HepG2 (cell line): Measurements from ENCODE around the gene DOC2A. TPM values are rescaled to one million over a fixed set of nuclear protein-coding genes. Genes with fewer than 3 reads are reported as not detected.

ENCODE experiments used
- AKAP8 ChIP-seq: sonication (generic); formaldehyde crosslinking; IDR thresholded peaks from 2 replicates; pipeline ENCODE4 v1.5.1; 2020; ENCODE audit warnings: mild to moderate bottlenecking, missing genetic modification reagents
- ARID2 ChIP-seq: sonication (generic); formaldehyde crosslinking; IDR thresholded peaks from 2 replicates; pipeline ENCODE4 v1.8.1; 2022; ENCODE audit warnings: mild to moderate bottlenecking, missing genetic modification reagents, borderline replicate concordance
- EED ChIP-seq: sonication (generic); formaldehyde crosslinking; IDR thresholded peaks from 2 replicates; pipeline ENCODE4 v1.5.0; 2020; ENCODE audit warnings: mild to moderate bottlenecking, missing genetic modification reagents
- FOXA1 ChIP-seq, 2 experiments: fragments of 450-650 bp in 1 of 2; sonication (generic) in 1 of 2; formaldehyde crosslinking in 1 of 2; IDR thresholded peaks; 2 replicates each; pipeline versions ENCODE4 v1.4.0 to v1.6.1; 2016 to 2020; ENCODE audit warnings: missing genetic modification reagents in 1 of 2
- KLF16 ChIP-seq, 2 experiments: sonication (generic) in 1 of 2; formaldehyde crosslinking in 1 of 2; IDR thresholded peaks; 2 replicates each; pipeline versions ENCODE4 v1.6.1 to v1.8.0; 2016 to 2023; ENCODE audit warnings: missing genetic modification reagents in 2 of 2, missing compliant biosample characterization in 1 of 2
- MIER3 ChIP-seq: IDR thresholded peaks from 2 replicates; pipeline ENCODE4 v1.6.1; 2016; ENCODE audit warnings: missing compliant biosample characterization, borderline replicate concordance
- MTF2 ChIP-seq: sonication (generic); formaldehyde crosslinking; IDR thresholded peaks from 2 replicates; pipeline ENCODE4 v1.5.0; 2020; ENCODE audit warnings: missing genetic modification reagents, borderline replicate concordance
- NAIF1 ChIP-seq: sonication (generic); formaldehyde crosslinking; IDR thresholded peaks from 2 replicates; pipeline ENCODE4 v1.5.0; 2020; ENCODE audit warnings: mild to moderate bottlenecking, missing genetic modification reagents, borderline replicate concordance
- PAWR ChIP-seq: sonication (generic); formaldehyde crosslinking; IDR thresholded peaks from 2 replicates; pipeline ENCODE4 v1.4.0; 2020; ENCODE audit warnings: missing genetic modification reagents, mild to moderate bottlenecking, borderline replicate concordance
- PRMT3 ChIP-seq: sonication (generic); formaldehyde crosslinking; IDR thresholded peaks from 2 replicates; pipeline ENCODE4 v1.8.1; 2022; ENCODE audit warnings: low read depth, mild to moderate bottlenecking, moderate library complexity, missing genetic modification reagents, borderline replicate concordance
- SMAD1 ChIP-seq: sonication (generic); formaldehyde crosslinking; IDR thresholded peaks from 2 replicates; pipeline ENCODE4 v1.4.0; 2020; ENCODE audit warnings: missing genetic modification reagents, low read depth, mild to moderate bottlenecking, borderline replicate concordance
- SNAPC2 ChIP-seq: sonication (generic); formaldehyde crosslinking; IDR thresholded peaks from 2 replicates; pipeline ENCODE4 v1.8.1; 2022; ENCODE audit warnings: mild to moderate bottlenecking, missing genetic modification reagents
- SRF ChIP-seq: IDR thresholded peaks from 2 replicates; pipeline ENCODE4 v1.6.1; 2011; ENCODE audit warnings: mild to moderate bottlenecking, low read depth, low read length, moderate library complexity
- SRSF1 ChIP-seq: fragments of 200-400 bp; formaldehyde crosslinking; optimal IDR thresholded peaks from 2 replicates; pipeline ENCODE3; 2017; ENCODE audit warnings: mild to moderate bottlenecking, low read depth, low read length, moderate library complexity
- TCF12 ChIP-seq, 2 experiments: fragments of 450-650 bp in 1 of 2; sonication (generic) in 1 of 2; formaldehyde crosslinking in 1 of 2; IDR thresholded peaks; 2 replicates each; pipeline versions ENCODE4 v1.6.1 to v1.8.0; 2017 to 2022; ENCODE audit warnings: antibody characterized with exemption in 1 of 2, mild to moderate bottlenecking in 1 of 2, missing genetic modification reagents in 1 of 2, moderate library complexity in 1 of 2
- ZBTB21 ChIP-seq: sonication (generic); formaldehyde crosslinking; IDR thresholded peaks from 2 replicates; pipeline ENCODE4 v1.4.0; 2020; ENCODE audit warnings: missing genetic modification reagents
- ZNF263 ChIP-seq: sonication (generic); formaldehyde crosslinking; IDR thresholded peaks from 2 replicates; pipeline ENCODE4 v1.4.0; 2020; ENCODE audit warnings: missing genetic modification reagents
- ZNF496 ChIP-seq: sonication (generic); formaldehyde crosslinking; IDR thresholded peaks from 2 replicates; pipeline ENCODE4 v1.8.1; 2023; ENCODE audit warnings: mild to moderate bottlenecking, moderate library complexity, missing genetic modification reagents; ENCODE audit not compliant: insufficient replicate concordance
- ZNF557 ChIP-seq: sonication (generic); formaldehyde crosslinking; IDR thresholded peaks from 2 replicates; pipeline ENCODE4 v1.4.0; 2020; ENCODE audit warnings: missing genetic modification reagents
- ZNF724P ChIP-seq: sonication (generic); formaldehyde crosslinking; IDR thresholded peaks from 2 replicates; pipeline ENCODE4 v1.8.0; 2022; ENCODE audit warnings: missing genetic modification reagents, borderline replicate concordance
- ZNF75D ChIP-seq: sonication (generic); formaldehyde crosslinking; IDR thresholded peaks from 2 replicates; pipeline ENCODE4 v1.8.1; 2023; ENCODE audit warnings: missing genetic modification reagents, mild to moderate bottlenecking, borderline replicate concordance
- polyA plus RNA-seq, 8 experiments: library from polyadenylated mRNA; depleted of rRNA in 3 of 8; stranded (reverse) in 7 of 8; unstranded in 1 of 8; fragments of >200 nt; fragmentation: Illumina TruSeq in 4 of 8; extraction: Trizol in 4 of 8; gene quantifications; 2 replicates each; pipeline versions ENCODE4 v1.2.1 to v1.2.3, GENCODE V29; 2011 to 2016; ENCODE audit warnings: low read depth in 4 of 8, missing spikeins in 1 of 8, mixed read lengths in 1 of 8; ENCODE audit not compliant: insufficient read depth in 1 of 8
- total RNA-seq, 5 experiments: library from RNA; depleted of rRNA; stranded (reverse); fragments of >200 nt; fragmentation: Illumina TruSeq; extraction: Trizol; gene quantifications; 2 replicates each; pipeline ENCODE4 v1.2.3, GENCODE V29; 2016; ENCODE audit warnings: low read depth in 1 of 5
- TF ChIP-seq, protein P1 (sequence below): sonication (generic); formaldehyde crosslinking; IDR thresholded peaks from 2 replicates; pipeline ENCODE4 v1.4.0; 2020; ENCODE audit warnings: missing genetic modification reagents
- TF ChIP-seq, protein P2 (sequence below): sonication (generic); formaldehyde crosslinking; IDR thresholded peaks from 2 replicates; pipeline ENCODE4 v1.4.0; 2020; ENCODE audit warnings: missing genetic modification reagents
- TF ChIP-seq, protein P3 (sequence below): sonication (generic); formaldehyde crosslinking; IDR thresholded peaks from 2 replicates; pipeline ENCODE4 v1.4.0; 2020; ENCODE audit warnings: missing genetic modification reagents
- TF ChIP-seq, protein P4 (sequence below): sonication (generic); formaldehyde crosslinking; IDR thresholded peaks from 2 replicates; pipeline ENCODE4 v1.8.0; 2022; ENCODE audit warnings: missing genetic modification reagents, low read depth, mild to moderate bottlenecking, borderline replicate concordance

Gene DOC2A
- total and polyA plus RNA-seq, 2 of the 13 experiments (the other 11 are each of a cell fraction or from before 2014, with no cell fraction given), result 0.15 to 0.55 TPM

DNA sequence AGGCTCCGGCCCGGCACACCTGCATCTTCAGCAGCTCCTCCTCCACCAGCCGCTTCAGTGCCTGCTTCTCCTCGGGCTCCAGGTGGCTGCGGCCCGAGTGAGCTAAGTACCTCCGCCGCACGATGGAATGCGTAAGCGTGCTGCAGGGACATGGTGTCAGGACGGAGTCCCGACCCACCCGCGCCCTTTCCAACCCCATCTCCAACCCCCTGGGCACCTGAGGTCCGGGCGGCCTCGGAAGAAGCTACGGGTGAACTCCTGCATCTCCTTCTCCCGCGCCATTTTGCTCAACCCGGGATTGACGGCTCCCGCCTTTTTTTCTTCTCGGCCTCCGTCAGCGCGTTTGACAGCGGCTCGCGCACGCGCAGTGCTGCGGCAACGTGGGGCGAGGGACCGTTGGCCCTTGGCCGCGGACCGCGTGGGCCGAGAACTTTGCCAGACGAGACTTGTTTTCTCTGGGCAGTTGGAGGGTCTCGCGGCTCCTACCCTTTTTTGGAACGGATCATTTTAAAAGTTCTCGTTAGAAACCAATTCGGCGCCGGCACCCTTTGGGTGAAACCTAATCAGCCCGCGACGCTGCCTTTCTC, 15.4 kb downstream of the DOC2A start, which contains the start of gene HIRIP3 (continued):
- TF ChIP-seq ZNF724P (CRISPR knock-in tag) (no peak), SRSF1 (peak; percentile 81), MTF2 (no peak), PAWR (CRISPR knock-in tag) (0 out of 2 replicates have a peak, but pooled peaks have one; percentile 2), EED (CRISPR knock-in tag) (no peak; the same call in 1 of the 2 replicates), MIER3 (CRISPR knock-in tag) (no peak), ZNF263 (CRISPR knock-in tag) (peak; percentile 67; the same call in 1 of the 2 replicates), ZNF557 (no peak), ZNF75D (peak; percentile 81; the same call in 1 of the 2 replicates), PRMT3 (CRISPR knock-in tag) (no peak; the same call in 1 of the 2 replicates), KLF16 (CRISPR knock-in tag; IDR thresholded peaks at IDR 0.05) (no peak; a peak in 1 of 4 replicates), TCF12 (IDR thresholded peaks at IDR 0.05) (no peak), TCF12 (CRISPR knock-in tag; IDR thresholded peaks at IDR 0.05) (peak; percentile 52), SNAPC2 (CRISPR knock-in tag) (peak; percentile 83; the same call in 1 of the 2 replicates), AKAP8 (CRISPR knock-in tag) (no peak; the same call in 1 of the 2 replicates), NAIF1 (no peak), ZNF496 (CRISPR knock-in tag) (no peak), SMAD1 (CRISPR knock-in tag) (no peak), ZBTB21 (CRISPR knock-in tag) (no peak), ARID2 (CRISPR knock-in tag) (no peak), FOXA1 (IDR thresholded peaks at IDR 0.05) (no peak), FOXA1 (CRISPR knock-in tag; IDR thresholded peaks at IDR 0.05) (no peak), SRF (no peak)
- TF ChIP-seq, protein P1, sequence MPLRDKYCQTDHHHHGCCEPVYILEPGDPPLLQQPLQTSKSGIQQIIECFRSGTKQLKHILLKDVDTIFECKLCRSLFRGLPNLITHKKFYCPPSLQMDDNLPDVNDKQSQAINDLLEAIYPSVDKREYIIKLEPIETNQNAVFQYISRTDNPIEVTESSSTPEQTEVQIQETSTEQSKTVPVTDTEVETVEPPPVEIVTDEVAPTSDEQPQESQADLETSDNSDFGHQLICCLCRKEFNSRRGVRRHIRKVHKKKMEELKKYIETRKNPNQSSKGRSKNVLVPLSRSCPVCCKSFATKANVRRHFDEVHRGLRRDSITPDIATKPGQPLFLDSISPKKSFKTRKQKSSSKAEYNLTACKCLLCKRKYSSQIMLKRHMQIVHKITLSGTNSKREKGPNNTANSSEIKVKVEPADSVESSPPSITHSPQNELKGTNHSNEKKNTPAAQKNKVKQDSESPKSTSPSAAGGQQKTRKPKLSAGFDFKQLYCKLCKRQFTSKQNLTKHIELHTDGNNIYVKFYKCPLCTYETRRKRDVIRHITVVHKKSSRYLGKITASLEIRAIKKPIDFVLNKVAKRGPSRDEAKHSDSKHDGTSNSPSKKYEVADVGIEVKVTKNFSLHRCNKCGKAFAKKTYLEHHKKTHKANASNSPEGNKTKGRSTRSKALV (CRISPR knock-in tag), result no peak; the same call in 1 of the 2 replicates
- TF ChIP-seq, protein P2, sequence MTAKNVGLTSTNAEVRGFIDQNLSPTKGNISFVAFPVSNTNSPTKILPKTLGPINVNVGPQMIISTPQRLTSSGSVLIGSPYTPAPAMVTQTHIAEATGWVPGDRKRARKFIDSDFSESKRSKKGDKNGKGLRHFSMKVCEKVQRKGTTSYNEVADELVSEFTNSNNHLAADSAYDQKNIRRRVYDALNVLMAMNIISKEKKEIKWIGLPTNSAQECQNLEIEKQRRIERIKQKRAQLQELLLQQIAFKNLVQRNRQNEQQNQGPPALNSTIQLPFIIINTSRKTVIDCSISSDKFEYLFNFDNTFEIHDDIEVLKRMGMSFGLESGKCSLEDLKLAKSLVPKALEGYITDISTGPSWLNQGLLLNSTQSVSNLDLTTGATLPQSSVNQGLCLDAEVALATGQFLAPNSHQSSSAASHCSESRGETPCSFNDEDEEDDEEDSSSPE (CRISPR knock-in tag), result peak; percentile 97
- TF ChIP-seq, protein P3, sequence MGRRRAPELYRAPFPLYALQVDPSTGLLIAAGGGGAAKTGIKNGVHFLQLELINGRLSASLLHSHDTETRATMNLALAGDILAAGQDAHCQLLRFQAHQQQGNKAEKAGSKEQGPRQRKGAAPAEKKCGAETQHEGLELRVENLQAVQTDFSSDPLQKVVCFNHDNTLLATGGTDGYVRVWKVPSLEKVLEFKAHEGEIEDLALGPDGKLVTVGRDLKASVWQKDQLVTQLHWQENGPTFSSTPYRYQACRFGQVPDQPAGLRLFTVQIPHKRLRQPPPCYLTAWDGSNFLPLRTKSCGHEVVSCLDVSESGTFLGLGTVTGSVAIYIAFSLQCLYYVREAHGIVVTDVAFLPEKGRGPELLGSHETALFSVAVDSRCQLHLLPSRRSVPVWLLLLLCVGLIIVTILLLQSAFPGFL, result peak; percentile 86; the same call in 1 of the 2 replicates
- TF ChIP-seq, protein P4, sequence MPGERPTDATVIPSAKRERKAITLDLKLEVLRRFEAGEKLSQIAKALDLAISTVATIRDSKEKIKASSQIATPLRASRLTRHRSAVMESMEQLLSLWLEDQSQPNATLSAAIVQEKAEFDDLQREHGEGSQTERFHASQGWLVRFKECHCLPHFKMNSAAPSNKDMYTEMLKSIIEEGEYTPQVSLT (CRISPR knock-in tag), result no peak
